ENCODE data around the gene CDPF1. TPM values are rescaled to one million over a fixed set of nuclear protein-coding genes. Genes with fewer than 3 reads are reported as not detected.

Gene CDPF1
- total and polyA plus RNA-seq, 2 experiments from 2014 or later = 26.4 to 44.9 TPM

GRCh38 chr22:46230262-46230901 lies 19.7 kb downstream of the CDPF1 start:
- TF ChIP-seq, protein P1, sequence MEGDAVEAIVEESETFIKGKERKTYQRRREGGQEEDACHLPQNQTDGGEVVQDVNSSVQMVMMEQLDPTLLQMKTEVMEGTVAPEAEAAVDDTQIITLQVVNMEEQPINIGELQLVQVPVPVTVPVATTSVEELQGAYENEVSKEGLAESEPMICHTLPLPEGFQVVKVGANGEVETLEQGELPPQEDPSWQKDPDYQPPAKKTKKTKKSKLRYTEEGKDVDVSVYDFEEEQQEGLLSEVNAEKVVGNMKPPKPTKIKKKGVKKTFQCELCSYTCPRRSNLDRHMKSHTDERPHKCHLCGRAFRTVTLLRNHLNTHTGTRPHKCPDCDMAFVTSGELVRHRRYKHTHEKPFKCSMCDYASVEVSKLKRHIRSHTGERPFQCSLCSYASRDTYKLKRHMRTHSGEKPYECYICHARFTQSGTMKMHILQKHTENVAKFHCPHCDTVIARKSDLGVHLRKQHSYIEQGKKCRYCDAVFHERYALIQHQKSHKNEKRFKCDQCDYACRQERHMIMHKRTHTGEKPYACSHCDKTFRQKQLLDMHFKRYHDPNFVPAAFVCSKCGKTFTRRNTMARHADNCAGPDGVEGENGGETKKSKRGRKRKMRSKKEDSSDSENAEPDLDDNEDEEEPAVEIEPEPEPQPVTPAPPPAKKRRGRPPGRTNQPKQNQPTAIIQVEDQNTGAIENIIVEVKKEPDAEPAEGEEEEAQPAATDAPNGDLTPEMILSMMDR (IDR thresholded peaks at IDR 0.05; ENCODE audit: low read depth, low read length) = no peak
- Histone ChIP-seq H3K4me3 (no peak overlapping the region), H3K27me3 (no peaks in the 10 kb centered on the region), H3K36me3 (peaks cover 12% of the 10 kb centered on the region), H3K9me3 (ENCODE audit: low read depth) (no peaks in the 10 kb centered on the region), H3K27ac (no peak overlapping the region), H3K4me1 (ENCODE audit: low read depth) (peaks cover 6% of the 10 kb centered on the region)
- no peak for DNase-seq (ENCODE audit: low read depth in 1 of 2, low spot score in 1 of 2)

DNA sequence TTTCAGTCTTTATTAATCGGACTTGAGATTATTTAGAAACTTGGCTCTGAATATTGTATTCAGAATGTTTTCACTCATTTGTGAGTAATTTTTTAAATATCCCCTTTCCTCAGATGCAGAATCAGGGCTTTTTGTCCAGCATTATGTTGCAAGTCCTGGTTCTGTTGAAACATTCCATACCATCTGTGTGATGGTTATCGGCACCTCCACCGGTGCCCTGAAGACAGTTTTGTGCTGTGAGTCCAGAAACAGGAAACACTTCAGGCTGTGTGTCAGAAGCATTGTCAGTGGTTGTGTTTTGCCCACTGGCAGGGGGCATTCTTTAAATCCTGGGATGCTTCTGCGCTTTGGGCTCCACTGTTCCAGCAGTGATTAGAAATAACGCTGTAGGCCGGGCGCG lies 20.4 kb downstream of the CDPF1 start:
- TF ChIP-seq, protein P1 (IDR thresholded peaks at IDR 0.05; ENCODE audit: low read depth, low read length) = no peak

DNA sequence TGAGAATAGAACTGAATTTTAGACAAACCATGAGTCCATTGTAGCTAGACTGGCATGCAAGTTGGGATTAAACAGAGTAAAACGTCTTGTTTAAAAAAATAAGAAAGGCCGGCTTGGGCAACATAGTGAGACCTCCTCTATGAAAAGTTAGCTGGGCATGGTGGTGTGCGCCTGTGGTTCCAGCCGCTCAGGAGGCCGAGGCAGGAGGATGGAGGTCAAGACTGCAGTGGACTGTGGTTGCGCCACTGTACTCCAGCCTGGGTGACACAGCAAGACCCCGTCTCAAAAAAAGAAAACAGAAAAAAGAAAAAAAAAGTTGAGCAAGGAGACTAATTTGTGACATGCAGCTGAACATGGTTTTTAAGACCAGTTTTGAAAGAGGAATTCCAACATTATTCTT lies 23.5 kb downstream of the CDPF1 start:
- H3K4me1 ChIP-seq (ENCODE audit: low read depth) = no peaks in the 10 kb centered on the region
- no peaks in the 10 kb centered on the region for H3K27me3 ChIP-seq
- TF ChIP-seq, protein P1 (IDR thresholded peaks at IDR 0.05; ENCODE audit: low read depth, low read length) = no peak
- no peak overlapping the region for H3K27ac ChIP-seq
- no peak overlapping the region for H3K4me3 ChIP-seq
- no peaks in the 10 kb centered on the region for H3K9me3 ChIP-seq (ENCODE audit: low read depth)
- DNase-seq (ENCODE audit: low read depth in 1 of 2, low spot score in 1 of 2) = no peak
- H3K36me3 ChIP-seq = peaks cover 10% of the 10 kb centered on the region

More for the DNA sequence above, 20.4 kb downstream of the CDPF1 start:
- no peaks in the 10 kb centered on the region for H3K27me3 ChIP-seq
- peaks cover 6% of the 10 kb centered on the region for H3K4me1 ChIP-seq (ENCODE audit: low read depth)
- H3K36me3 ChIP-seq = peaks cover 12% of the 10 kb centered on the region
- H3K27ac ChIP-seq = no peak overlapping the region
- H3K9me3 ChIP-seq (ENCODE audit: low read depth) = no peaks in the 10 kb centered on the region
- DNase-seq (ENCODE audit: low read depth in 1 of 2, low spot score in 1 of 2) = peak in 1 of 2 donors; percentile 58
- H3K4me3 ChIP-seq = no peak overlapping the region

DNA sequence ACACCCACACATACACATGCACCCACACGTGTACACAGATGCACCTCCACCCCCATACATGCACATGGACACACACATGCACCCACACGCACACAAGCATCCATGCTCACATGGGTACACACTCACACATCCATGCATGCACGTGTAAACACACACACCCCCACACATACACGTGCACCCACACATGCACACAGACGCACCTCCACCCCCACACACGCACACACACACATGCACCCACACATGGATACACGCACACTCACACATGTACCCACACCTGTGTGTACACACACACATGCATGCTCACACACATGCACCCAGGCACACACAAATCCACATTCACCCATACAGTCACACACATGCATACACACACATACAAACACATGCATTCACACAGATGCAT lies 24.5 kb downstream of the CDPF1 start:
- TF ChIP-seq, protein P1 (IDR thresholded peaks at IDR 0.05; ENCODE audit: low read depth, low read length) = no peak
- Histone ChIP-seq H3K4me1 (ENCODE audit: low read depth) (no peaks in the 10 kb centered on the region), H3K9me3 (ENCODE audit: low read depth) (no peaks in the 10 kb centered on the region)

DNA sequence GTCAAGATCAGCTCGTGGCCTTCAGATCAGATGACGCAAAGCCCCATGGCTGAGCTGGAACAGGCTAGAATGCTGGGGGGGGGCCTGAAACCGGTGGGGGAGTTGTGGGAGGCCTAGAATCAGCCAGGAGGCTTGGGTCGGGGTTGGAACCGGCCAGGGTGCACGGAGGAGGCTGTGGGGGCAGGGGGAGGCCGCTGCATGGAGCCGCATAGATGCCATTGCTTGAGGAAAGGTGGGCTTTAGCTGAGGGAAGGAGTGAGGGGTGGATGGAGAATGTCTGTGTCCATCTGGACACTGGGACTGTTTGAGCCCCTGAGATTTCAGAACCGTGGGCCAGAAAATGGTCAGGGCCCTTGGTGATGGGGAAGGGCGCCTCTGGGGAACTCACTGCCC lies 25.2 kb downstream of the CDPF1 start:
- peak overlapping the region; percentile 13 for H3K27ac ChIP-seq
- H3K36me3 ChIP-seq = peaks cover 22% of the 10 kb centered on the region
- H3K4me1 ChIP-seq (ENCODE audit: low read depth) = no peaks in the 10 kb centered on the region
- no peaks in the 10 kb centered on the region for H3K9me3 ChIP-seq (ENCODE audit: low read depth)
- no peak for DNase-seq (ENCODE audit: low read depth in 1 of 2, low spot score in 1 of 2)
- H3K27me3 ChIP-seq = no peaks in the 10 kb centered on the region
- TF ChIP-seq, protein P1 (IDR thresholded peaks at IDR 0.05; ENCODE audit: low read depth, low read length) = no peak
- H3K4me3 ChIP-seq = no peak overlapping the region

More for the DNA sequence above, 24.5 kb downstream of the CDPF1 start:
- Histone ChIP-seq H3K4me3 (no peak overlapping the region), H3K27ac (no peak overlapping the region), H3K27me3 (no peaks in the 10 kb centered on the region), H3K36me3 (peaks cover 16% of the 10 kb centered on the region)
- DNase-seq (ENCODE audit: low read depth in 1 of 2, low spot score in 1 of 2) = no peak
